Activated T-cell treated with anti-CD3 and anti-CD28 coated beads, Interleukin-2, amount 50 U/mL, for 72 hours (primary cell): ENCODE measurements around the gene PRRG1. TPM values are rescaled to one million over a fixed set of nuclear protein-coding genes. Genes with fewer than 3 reads are reported as not detected.
"Not testable (repeated sequence)": the region's sequence is repeated elsewhere in the genome, so short reads cannot be mapped to it uniquely, and the experiment has no call there.

Experiments used
- ATAC-seq, 2 donors: fragments of 150-1000 bp; cut with Tn5 transposase; replicated peaks in 1 of 2; 2 replicates each; pipeline ENCODE4 v1.10.0; 2021; ENCODE audit warnings: moderate library complexity in 2 of 2, mild to moderate bottlenecking in 1 of 2
- DNase-seq, 2 donors: peaks; one replicate each; pipeline ENCODE4 v3.0.0; 2021 to 2022; ENCODE audit warnings: mixed read lengths in 1 of 2
- H3K27ac Mint-ChIP-seq: one replicate; pipeline ENCODE4 v1.8.0; 2022; ENCODE audit warnings: mild to moderate bottlenecking, moderate library complexity, mixed read lengths
- H3K27me3 Mint-ChIP-seq: one replicate; pipeline ENCODE4 v1.8.0; 2022; ENCODE audit warnings: low read depth, mixed read lengths
- H3K36me3 Mint-ChIP-seq, 2 donors: one replicate each; pipeline ENCODE4 v1.8.0; 2022; ENCODE audit warnings: mixed read lengths in 2 of 2, mild to moderate bottlenecking in 1 of 2; ENCODE audit not compliant: insufficient read depth in 2 of 2
- H3K4me1 Mint-ChIP-seq: one replicate; pipeline ENCODE4 v1.8.0; 2022; ENCODE audit warnings: low read depth, mixed read lengths
- H3K4me3 Mint-ChIP-seq, 2 donors: one replicate each; pipeline ENCODE4 v1.8.0; 2022; ENCODE audit warnings: mild to moderate bottlenecking in 2 of 2, mixed read lengths in 2 of 2, moderate library complexity in 2 of 2
- H3K9me3 Mint-ChIP-seq, 2 donors: one replicate each; pipeline ENCODE4 v1.8.0; 2022; ENCODE audit warnings: mixed read lengths in 2 of 2
- total RNA-seq, 2 donors: library from RNA; stranded (reverse); gene quantifications; one replicate each; pipeline ENCODE4 v1.2.3, GENCODE V29; 2022

PRRG1 gene
- total RNA-seq = not detected

DNA sequence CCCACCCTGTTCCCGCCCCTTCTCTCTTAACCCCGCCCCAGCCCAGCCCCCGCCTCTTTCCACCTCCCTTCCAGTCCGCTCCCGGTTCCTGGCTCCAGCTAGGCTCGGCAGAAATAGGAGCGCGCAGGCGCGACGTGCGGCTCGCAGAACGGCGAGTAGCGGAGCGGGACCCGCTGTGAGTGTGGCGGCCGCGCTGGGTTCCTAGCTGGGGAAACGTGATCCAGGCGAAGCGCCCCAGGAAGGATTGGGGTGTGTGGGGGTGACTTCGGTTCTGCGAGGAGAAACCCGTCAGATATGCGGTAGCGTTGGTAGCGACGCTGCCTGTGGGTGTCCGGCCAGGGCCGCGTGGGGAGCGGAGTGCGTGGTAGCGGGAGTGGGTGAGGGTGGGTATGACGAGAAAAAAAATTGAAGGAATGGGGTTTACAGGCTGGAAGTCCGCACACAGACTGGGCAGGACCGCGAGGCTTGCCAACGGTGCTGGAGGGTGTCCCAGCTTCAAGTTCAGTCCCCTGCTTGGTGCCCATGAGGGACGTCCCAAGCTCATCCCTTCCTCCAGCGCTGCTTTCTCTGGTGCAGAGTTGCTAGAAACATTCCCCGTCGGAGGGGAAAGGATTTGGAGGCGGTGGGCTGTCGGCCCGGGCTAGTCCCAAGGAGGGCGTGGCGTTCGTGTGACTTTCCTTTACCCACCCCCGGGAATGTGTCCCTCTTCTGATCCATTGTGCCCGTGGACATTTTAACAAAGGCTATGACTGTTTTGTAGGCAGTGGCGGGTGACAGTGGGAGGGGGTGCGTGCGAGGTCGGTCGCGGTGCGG, at the start of gene PRRG1:
Gene PRRG1 (plus strand): TSS at position 144 of the 813 bp plus-strand sequence. CDS start 56,886 bp downstream, outside the sequence.
- peaks cover 64% of the 10 kb centered on the region for H3K27me3 Mint-ChIP-seq
- H3K4me1 Mint-ChIP-seq = no peaks in the 10 kb centered on the region
- H3K4me3 Mint-ChIP-seq = peak within 1 kb of the TSS; percentile 47 to 50
- peaks cover 0 to 4% of the 10 kb centered on the region in 2 donors for H3K9me3 Mint-ChIP-seq
- H3K36me3 Mint-ChIP-seq = peaks cover 0 to 2% of the 10 kb centered on the region in 2 donors
- DNase-seq (no peak), ATAC-seq (no peak)
- H3K27ac Mint-ChIP-seq = no peak within 1 kb of the TSS

DNA sequence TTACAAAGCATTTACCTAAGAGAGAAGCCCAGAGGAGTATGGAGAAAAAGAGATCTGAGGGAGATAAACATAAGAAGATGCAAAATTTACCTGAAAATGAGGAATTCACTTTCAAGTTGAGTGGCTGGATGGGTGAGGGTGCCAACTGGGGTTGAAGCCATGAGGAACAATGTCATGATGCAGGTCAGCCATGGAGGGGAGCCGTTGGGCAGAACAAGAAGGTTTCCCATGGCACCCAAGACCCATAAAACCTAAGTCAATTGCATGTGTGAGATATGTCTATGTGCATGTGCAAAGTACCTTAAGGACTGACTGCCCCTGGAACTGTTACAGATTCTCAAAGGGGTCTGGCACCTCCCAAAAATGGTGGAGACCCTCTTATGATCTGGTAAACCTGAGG, 46.6 kb upstream of the PRRG1 start:
- Mint-ChIP-seq H3K27me3 (no peaks in the 10 kb centered on the region), H3K4me3 (no peak overlapping the region), H3K36me3 (no peaks in the 10 kb centered on the region), H3K27ac (no peak overlapping the region), H3K4me1 (no peaks in the 10 kb centered on the region), H3K9me3 (peaks cover 2 to 3% of the 10 kb centered on the region in 2 donors)
- DNase-seq = no peak
- ATAC-seq = no peak

DNA sequence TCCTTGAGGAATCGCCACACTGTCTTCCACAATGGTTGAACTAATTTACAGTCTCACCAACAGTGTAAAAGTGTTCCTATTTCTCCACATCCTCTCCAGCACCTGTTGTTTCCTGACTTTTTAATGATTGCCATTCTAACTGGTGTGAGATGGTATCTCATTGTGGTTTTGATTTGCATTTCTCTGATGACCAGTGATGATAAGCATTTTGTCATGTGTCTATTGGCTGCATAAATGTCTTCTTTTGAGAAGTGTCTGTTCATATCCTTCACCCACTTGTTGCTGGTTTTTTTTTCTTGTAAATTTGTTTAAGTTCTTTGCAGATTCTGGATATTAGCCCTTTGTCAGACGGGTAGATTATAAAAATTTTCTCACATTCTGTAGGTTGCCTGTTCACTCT, 43.9 kb upstream of the PRRG1 start:
- not testable (repeated sequence) for H3K4me1 Mint-ChIP-seq, H3K27ac Mint-ChIP-seq, H3K9me3 Mint-ChIP-seq

GRCh38 chrX:37314531-37314930, 34.6 kb upstream of the PRRG1 start:
- Mint-ChIP-seq H3K27me3 (peaks cover 7% of the 10 kb centered on the region), H3K27ac (no peak overlapping the region), H3K9me3 (no peaks in the 10 kb centered on the region), H3K4me3 (no peak overlapping the region), H3K36me3 (no peaks in the 10 kb centered on the region), H3K4me1 (no peaks in the 10 kb centered on the region)
- DNase-seq (no peak), ATAC-seq (no peak)

More for the DNA sequence above, 43.9 kb upstream of the PRRG1 start:
- not testable (repeated sequence) for H3K36me3 Mint-ChIP-seq, H3K4me3 Mint-ChIP-seq, ATAC-seq, DNase-seq, H3K27me3 Mint-ChIP-seq

DNA sequence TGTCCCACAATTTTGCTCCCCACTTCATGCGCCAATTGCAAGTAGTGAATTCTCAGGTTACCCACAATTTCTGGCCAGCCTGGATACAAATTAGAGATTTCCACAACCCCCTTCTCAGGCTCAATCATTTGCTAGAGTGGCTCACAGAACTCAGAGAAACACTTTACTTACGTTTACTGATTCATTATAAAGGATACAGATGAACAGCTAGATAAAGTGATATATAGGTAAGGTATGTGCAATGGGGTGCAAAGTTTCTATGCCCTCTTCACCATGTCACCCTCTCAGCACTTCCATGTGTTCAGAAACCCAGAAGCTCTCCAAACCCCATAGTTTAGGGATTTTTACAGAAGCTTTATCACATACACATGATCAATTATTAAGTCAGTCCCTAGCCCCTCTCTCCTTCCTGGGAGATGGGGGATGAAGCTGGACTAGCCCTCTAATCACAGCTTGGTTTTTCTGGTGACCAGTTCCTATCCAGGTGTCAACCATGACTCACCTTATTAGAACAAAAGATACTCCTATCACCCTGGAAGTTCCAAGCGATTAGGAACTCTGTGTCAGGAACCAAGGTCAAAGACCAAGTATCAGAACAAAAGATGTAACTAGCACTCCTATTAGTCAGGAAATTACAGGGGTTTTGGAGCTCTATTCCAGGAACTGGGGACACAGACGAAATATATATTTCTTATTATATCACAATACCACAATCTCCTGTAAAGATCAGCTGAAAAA, 33.5 kb upstream of the PRRG1 start:
- no peak for ATAC-seq
- peaks cover 7% of the 10 kb centered on the region for H3K27me3 Mint-ChIP-seq
- no peak for DNase-seq
- no peak overlapping the region for H3K27ac Mint-ChIP-seq
- H3K4me3 Mint-ChIP-seq = no peak overlapping the region
- no peaks in the 10 kb centered on the region for H3K9me3 Mint-ChIP-seq
- no peaks in the 10 kb centered on the region for H3K4me1 Mint-ChIP-seq
- H3K36me3 Mint-ChIP-seq = no peaks in the 10 kb centered on the region

DNA sequence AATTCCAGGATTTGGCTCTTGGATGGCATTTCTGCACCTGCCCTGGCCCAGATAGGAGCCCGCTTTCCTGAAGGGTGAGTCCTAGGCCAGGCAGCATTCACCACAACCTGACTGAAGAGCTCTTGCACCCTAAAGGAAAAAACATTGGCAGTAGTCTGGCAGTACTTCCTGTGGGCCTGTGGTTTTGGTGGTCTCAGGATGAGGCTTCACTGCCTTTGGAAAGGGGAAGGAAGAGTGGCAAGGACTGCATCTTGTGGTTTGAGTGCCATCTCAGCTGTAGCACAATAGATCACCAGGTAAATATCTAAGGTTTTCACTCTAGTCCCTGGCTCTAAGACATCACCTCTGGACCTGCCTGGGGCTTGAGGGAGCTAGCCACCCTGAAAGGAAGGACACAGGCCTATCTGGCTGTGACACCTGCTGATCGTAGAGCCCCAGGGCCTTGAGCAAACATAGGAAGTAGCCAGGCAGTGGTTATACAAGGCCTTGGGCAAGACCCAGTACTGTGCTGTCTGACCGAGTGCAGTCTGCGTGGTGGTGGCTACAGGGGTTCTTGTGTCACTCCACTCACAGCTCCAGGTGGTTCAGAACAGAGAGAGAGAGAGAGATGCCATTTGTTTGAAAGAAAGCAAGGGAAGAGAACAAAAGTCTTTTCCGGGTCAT, 28.5 kb upstream of the PRRG1 start:
- Mint-ChIP-seq H3K27ac (no peak overlapping the region), H3K4me3 (no peak overlapping the region), H3K9me3 (peaks cover 1 to 2% of the 10 kb centered on the region in 2 donors), H3K4me1 (no peaks in the 10 kb centered on the region), H3K27me3 (peaks cover 13% of the 10 kb centered on the region), H3K36me3 (no peaks in the 10 kb centered on the region)
- ATAC-seq = no peak
- DNase-seq = no peak

DNA sequence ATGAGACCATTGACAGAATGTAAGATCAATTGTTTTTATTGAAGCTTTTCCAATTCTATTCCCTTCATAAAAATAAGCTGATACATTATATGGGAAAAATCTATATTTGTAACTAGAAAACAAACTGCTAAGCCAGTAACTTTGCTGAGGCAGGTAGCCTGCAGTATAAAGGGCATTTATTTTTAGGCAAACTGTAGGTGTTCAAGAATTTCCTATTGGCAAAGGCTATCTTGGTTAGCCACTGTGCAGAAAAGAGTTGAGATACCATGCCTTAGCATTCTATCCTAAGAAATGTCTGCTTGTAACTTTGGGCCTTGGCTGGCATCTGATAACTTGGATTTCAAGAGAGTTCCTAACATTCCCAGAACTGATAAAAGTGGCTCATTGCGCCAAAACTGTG, 18.5 kb upstream of the PRRG1 start:
- no peaks in the 10 kb centered on the region for H3K4me1 Mint-ChIP-seq
- H3K27me3 Mint-ChIP-seq = peaks cover 9% of the 10 kb centered on the region
- H3K36me3 Mint-ChIP-seq = no peaks in the 10 kb centered on the region
- H3K27ac Mint-ChIP-seq = no peak overlapping the region
- no peak overlapping the region for H3K4me3 Mint-ChIP-seq
- ATAC-seq (no peak), DNase-seq (no peak)
- no peaks in the 10 kb centered on the region for H3K9me3 Mint-ChIP-seq

DNA sequence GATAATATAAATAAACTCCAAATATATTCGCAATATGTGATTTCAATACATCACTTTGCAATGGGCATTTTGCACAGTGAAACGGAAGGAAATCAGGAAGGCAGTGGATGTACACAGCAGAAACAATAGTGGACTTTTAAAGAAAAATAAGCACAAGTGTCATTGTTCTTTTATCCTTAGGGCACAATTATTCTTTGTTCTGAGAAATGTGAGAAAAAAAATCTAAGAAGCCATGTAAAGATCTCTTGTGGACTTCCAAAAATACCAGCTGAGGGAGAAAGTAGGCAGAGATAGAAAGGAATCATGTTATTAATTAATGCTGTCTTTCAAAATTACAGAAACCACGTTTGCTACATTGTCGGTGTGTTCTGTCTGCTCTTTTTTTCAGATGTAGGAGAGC, 17.6 kb upstream of the PRRG1 start:
- no peaks in the 10 kb centered on the region for H3K36me3 Mint-ChIP-seq
- DNase-seq (no peak), ATAC-seq (no peak)
- peaks cover 11% of the 10 kb centered on the region for H3K27me3 Mint-ChIP-seq
- no peaks in the 10 kb centered on the region for H3K9me3 Mint-ChIP-seq
- no peak overlapping the region for H3K27ac Mint-ChIP-seq
- no peaks in the 10 kb centered on the region for H3K4me1 Mint-ChIP-seq
- no peak overlapping the region for H3K4me3 Mint-ChIP-seq

DNA sequence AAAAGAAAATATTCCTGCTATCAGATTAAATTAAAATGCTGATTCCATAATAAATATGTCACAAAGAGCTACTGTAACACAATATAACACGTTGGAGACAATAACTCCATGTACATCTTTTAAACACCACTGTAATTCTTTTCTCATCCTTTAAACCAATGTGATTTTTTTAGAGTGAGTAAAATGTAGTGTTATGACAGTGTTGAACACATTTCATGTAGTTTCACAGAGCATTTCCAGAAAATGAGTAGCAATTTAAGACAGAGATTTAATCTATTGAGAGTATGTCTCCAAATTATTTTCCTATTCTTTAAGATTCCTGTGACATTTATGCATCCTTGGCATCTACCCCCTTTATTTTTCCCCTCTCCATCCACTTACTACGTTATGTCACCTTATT, 17.1 kb upstream of the PRRG1 start:
- no peaks in the 10 kb centered on the region for H3K36me3 Mint-ChIP-seq
- H3K27ac Mint-ChIP-seq = no peak overlapping the region
- DNase-seq = no peak
- H3K9me3 Mint-ChIP-seq = no peaks in the 10 kb centered on the region
- ATAC-seq = no peak
- H3K27me3 Mint-ChIP-seq = peaks cover 16% of the 10 kb centered on the region
- no peak overlapping the region for H3K4me3 Mint-ChIP-seq
- no peaks in the 10 kb centered on the region for H3K4me1 Mint-ChIP-seq

DNA sequence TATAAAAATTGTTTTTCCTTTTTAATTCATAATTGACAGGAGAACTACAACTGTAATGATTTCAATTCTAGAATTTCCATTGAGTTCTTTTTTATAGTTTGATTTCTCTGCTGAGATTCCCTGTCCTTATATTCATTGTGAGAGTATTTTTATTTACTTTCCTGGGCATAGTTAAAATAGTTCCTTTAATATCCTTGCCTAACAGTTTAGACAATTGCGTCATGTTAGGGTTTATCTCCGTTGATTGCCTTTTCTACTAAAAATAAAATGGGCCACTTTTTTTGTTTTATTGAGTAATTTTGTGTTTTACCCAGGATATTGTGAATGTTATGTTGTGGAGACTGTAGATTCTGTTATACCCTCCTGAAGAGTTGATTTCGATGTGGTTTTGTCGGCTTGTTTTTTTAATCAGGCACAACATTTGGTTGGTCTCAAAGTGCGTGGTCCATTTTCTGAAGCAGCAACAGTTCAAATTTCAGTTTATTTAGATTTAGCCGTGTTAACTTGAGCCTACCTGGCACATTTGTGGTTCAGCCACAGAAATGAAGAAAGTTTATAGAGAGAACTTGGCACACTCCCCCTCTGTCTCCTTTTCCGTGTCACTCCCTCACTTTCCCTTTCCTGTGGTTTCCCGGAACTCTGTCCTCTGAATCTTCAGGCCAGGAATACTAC, 16.0 kb upstream of the PRRG1 start:
- H3K27me3 Mint-ChIP-seq = peaks cover 16% of the 10 kb centered on the region
- H3K4me3 Mint-ChIP-seq = no peak overlapping the region
- ATAC-seq = no peak

DNA sequence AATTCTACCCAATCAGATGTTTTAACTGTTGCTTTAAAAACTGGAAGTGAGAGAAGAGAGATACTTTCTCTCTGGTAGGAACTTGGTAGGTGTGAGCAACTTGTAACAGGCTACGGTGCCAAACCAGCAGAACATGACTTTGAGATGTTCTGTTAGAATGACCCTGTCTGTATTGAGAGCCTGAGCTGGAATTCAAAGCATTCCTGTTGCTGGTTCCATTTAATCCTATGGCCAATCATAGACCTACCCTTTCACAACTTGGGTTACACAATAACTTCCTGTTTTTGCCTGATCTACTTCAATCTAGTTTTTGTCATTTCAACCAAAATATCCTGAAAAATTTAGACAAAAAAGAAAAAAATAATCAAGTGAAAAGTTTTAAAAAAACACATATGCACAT, 1.7 kb upstream of the PRRG1 start:
- peaks cover 58% of the 10 kb centered on the region for H3K27me3 Mint-ChIP-seq
- DNase-seq = no peak

More for the DNA sequence above, 16.0 kb upstream of the PRRG1 start:
- Mint-ChIP-seq H3K9me3 (no peaks in the 10 kb centered on the region), H3K4me1 (no peaks in the 10 kb centered on the region), H3K27ac (no peak overlapping the region), H3K36me3 (no peaks in the 10 kb centered on the region)
- no peak for DNase-seq

DNA sequence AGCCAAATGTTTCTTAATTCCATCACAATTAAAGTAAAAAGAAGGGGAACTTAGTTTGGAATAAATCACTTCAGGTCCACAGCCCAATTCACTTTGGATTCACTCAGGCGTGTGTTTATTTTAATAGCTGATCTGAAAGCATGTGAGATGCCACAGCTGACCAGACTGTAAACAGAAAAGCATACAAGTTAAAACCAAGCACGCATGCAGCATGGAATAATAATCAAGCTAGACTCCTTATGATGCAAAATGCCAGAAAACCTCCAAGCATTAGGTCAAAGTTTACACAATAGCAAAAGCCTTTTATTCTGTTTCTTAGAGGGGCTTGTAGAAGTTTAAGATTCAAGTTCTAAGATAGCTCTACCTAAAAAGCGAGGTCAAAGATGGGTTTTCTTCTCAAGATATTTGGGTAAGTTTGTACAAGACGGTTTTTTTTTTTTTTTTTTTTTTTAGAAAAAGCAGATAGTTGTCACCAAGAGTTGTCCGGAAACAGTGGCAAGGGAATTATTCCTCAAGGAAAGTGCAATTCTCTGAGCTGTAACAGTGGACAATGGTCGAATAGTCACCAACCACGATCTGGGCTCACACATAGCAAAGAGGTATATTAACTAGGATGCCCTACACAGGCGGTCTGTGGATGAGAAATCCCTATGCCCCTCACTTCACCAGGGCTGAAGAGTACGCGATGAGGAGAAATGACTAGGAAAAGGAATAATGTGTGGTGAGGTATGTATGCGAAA, 763 bp upstream of the PRRG1 start:
- Mint-ChIP-seq H3K36me3 (peaks cover 0 to 2% of the 10 kb centered on the region in 2 donors), H3K4me3 (peak overlapping the region; percentile 31 to 47)

More for the DNA sequence above, 1.7 kb upstream of the PRRG1 start:
- H3K4me1 Mint-ChIP-seq = no peaks in the 10 kb centered on the region
- no peak for ATAC-seq
- peaks cover 0 to 4% of the 10 kb centered on the region in 2 donors for H3K9me3 Mint-ChIP-seq
- no peak overlapping the region for H3K4me3 Mint-ChIP-seq
- peaks cover 0 to 2% of the 10 kb centered on the region in 2 donors for H3K36me3 Mint-ChIP-seq
- no peak overlapping the region for H3K27ac Mint-ChIP-seq

More for the DNA sequence above, 763 bp upstream of the PRRG1 start:
- Mint-ChIP-seq H3K4me1 (no peaks in the 10 kb centered on the region), H3K27me3 (peaks cover 58% of the 10 kb centered on the region), H3K27ac (no peak overlapping the region), H3K9me3 (peaks cover 0 to 4% of the 10 kb centered on the region in 2 donors)
- DNase-seq (no peak), ATAC-seq (no peak)
